Breast epithelium (tissue), 3 donors: ENCODE measurements around the gene EPHB2.

Source experiments
- CTCF ChIP-seq, 3 donors: fragments of 450-650 bp; IDR thresholded peaks; one replicate each; pipeline ENCODE4 v1.5.1; 2016 to 2017; ENCODE audit warnings: antibody characterized with exemption in 3 of 3, mild to moderate bottlenecking in 3 of 3, moderate library complexity in 3 of 3
- POLR2A ChIP-seq: fragments of 450-650 bp; IDR thresholded peaks from one replicate; pipeline ENCODE4 v1.6.1; 2016; ENCODE audit warnings: antibody characterized with exemption, mild to moderate bottlenecking, moderate library complexity
- POLR2AphosphoS5 ChIP-seq, 3 donors: sonication (generic); formaldehyde crosslinking; IDR thresholded peaks; one replicate each; pipeline ENCODE4 v1.6.1; 2017; ENCODE audit warnings: antibody characterized with exemption in 3 of 3

- no peak for TF ChIP-seq CTCF (IDR thresholded peaks at IDR 0.05)
- TF ChIP-seq POLR2A: no peak
- TF ChIP-seq POLR2AphosphoS5 (IDR thresholded peaks at IDR 0.05): no peak
Measured at GRCh38 chr1:22832414-22832786, 121.8 kb downstream of the EPHB2 start.
